CD4-positive, alpha-beta T cell treated with Interleukin-6 for 4 hours (primary cell): Measurements from ENCODE around the gene P2RY14.
A peak's percentile ranks its signal among the peaks of the same experiment; 100 is the strongest.

Experiments
- DNase-seq: peaks from one replicate; pipeline ENCODE4 v3.0.0-alpha.2; 2020; ENCODE audit warnings: mixed read lengths

The P2RY14 gene

DNA sequence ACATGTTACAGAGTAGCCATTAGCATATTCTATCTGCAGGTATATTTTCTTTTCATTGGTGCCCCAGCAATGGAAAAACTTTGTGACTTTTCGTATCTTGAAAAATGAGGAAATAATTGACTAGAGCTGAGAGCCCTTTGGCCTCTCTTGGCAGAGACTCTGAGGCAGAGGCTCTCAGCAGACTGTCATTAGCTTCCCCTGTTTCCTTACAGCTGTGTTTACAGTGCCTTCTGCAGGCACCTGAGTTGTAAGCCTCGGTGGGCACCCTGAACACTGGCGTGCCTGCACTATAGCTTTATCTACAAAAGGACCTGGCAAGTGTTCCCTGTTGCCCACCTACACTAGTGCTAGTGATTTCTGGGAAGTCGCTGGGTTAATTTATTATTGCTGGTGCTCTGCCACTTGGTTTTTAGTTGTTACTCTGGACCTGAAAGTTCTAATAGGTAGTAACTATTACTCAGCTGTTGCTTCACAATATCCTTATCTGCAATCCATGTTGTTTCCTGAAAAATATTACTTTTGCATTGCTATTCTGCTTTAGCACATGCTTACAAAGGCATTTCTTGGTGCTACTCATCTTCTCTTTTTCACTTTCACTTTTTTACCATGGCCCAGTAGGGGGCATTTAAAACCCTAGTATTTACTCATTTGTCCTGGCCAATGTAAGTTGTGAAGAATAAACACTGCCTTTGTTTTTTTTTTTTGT lies 67.5 kb downstream of the P2RY14 start:
- DNase-seq: peak; percentile 32

GRCh38 chr3:151209654-151210053 lies 68.7 kb downstream of the P2RY14 start:
- DNase-seq: no peak

- no peak for DNase-seq
These were observed 72.1 kb downstream of the P2RY14 start for GRCh38 chr3:151206201-151206600.

GRCh38 chr3:151205482-151205881 lies 72.9 kb downstream of the P2RY14 start:
- no peak for DNase-seq

DNA sequence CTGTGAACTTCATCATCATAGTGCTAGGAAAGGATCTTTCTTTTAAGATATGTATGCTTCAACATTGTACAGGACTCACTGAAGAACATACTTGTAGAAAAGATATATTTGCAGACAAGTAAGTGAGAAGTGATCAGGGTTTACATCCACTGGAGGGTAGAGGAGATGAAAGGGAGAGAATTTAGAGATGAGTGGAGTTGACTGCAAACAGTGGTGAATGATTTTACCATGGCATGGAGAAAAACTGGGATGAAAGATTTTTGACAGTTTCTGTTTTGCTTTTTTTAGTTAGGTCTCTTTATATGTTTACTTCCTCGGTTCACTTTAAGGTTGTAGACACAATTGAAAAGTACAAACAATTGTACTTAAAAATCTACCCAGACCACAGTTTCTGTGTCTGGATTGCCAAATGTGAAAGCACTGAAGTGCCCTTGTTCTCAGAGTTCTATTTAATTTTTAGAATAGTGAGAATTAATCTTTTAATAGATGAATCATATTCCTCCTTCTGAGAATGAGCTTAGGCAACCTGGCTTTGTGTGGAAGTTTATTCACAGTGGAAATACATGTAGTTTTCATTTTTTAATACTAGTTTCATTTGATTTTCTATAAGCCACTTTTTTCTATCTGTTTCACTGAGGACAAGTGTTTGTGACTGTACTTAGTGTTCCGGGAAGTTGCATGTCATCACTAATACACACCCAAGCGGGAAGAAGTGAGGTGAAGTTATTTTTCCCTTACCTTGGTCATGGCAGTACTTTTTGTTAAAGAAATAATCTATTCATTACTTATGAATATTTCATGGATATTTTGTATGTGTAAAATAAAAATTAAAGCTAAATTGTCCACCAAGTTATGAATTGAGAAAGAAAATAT lies 73.6 kb downstream of the P2RY14 start:
- peak; percentile 24 for DNase-seq

DNA sequence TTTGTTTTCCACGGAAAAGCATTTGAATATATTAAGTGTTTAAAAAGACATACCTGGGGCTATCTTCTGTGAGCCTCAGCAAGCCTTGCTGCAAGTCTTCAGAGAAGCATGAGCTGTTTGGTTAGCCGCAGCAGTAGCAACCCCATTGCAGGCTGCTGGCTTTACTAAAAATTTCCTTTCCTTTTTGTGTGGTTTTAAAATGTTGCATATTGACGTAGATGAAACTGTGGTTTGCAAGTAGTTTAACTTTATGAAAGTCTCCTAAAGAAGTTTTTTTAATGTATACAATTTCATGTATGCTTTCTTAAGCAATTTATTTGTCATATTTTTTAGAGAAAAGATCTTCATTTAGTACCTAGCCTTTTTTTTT lies 75.3 kb downstream of the P2RY14 start, which contains the start of gene GPR171:
GPR171 (minus strand) TSS at position 166 of the 370 bp plus-strand sequence. CDS start 3,830 bp downstream, outside the sequence.
- DNase-seq: peak; percentile 72

GRCh38 chr3:151201051-151201730 lies 77.2 kb downstream of the P2RY14 start:
- no peak for DNase-seq

DNA sequence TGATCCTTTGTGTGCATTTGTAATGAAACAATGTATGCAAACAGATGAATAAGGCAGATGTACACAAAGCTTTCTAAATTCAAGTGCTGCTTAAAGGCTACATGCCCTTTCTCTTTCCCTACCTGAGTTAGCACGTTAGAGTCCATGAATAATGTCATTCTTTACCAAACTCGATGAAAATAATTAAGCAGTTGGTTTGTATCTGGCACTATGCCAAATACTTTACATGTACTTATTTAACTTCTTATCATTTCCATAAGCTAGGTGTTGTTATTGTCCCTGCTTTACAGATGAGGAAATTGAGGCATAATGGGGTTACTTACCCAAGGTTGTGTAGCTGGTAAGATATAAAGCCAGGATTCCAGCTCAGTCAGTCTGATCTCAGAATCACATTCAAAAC lies 77.8 kb downstream of the P2RY14 start:
- no peak for DNase-seq

DNA sequence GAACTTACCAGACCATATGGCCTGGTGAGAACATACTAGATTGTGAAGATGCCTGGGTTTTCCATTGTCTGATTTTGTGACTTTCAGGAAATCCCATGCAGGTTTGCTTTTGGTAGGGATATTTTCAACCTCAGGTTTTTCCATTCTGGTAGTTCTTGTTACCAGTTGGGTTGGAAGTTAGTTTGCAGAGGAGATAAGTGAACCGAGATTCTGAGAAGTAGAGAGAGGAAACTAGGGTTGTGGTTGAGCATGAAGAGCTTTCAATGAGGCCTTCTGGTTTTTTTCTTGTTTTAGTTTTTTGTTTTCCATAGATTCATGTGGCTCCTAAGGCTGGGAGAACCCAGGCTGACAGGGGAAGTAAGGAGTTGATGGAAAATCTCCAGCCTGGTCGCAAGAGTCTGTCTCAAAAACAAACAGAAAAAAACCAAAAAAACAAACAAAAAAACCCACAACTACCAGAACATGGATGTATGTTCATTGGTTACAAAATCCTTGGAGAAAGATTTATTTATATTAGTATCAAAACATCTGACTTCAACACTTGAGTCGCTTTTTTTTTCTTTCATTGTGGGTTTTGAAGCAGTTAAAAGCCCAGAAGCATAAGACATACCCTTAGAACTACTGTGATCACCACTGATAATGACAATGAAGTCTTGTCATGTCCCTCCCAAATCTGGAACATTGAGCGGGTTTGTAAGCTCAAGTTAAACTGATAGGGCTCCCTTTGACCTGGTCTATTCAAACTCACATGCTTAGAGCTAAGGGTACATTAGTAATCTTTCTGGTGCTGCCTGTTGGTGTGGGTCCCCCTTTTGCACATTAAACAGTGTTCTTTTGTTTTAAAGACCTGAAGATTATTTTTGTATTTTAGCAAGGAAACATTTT lies 78.5 kb downstream of the P2RY14 start:
- no peak for DNase-seq

DNA sequence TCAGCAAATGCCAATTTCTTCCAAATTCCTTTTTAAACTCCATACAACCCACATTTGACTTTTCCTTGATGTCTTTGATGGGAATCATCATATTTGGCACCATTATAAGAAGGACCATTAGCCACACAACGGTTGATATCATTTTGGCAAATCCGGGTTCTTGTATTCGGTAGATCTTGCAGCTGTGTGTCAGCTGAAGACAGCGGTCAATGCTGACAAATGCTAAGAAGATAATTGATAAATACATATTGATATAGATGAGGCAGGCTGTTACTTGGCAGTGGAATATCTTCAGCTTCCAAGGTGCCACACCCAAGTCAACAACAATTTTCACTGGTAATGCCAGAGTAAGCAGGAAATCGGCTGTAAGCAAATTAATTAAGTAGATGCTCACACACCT lies 79.5 kb downstream of the P2RY14 start:
- DNase-seq: no peak

DNA sequence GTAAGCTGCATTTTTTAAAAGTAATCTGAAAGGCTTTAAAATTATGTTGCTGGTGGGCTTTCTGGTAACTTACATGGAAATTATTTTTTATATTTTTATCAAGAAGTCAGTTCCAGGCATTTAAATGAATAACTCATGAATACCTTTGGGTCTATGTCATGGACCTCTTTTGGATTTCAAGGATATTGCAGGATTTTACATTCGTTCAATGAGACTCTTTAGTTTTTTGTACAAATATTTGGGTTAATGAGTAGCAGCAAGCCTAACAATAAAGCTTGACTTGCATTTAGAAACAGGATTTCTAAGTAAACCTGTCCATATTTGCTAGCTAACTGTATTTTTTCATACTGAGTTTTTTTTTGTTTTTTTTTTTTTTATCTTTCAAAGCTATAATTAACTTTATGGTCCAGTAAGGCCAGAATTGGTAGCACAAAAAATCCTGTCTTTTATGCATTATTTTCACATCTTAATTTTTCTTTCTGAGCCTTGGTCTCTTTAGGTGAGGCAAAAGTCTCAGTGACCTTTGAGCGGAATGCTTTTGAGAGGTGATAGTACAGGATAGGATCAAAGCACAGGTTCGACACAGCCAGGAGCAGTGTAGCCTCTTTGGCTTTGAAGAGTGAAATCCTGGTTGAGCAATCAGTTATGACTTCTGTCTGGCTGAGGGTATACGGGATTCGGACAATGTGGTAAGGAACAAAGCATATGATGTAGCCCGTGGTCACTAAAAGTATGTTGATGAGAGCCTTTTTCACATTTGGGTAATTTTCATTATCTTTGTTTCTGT lies 80.2 kb downstream of the P2RY14 start:
- DNase-seq: no peak

- DNase-seq: no peak
These were observed 81.1 kb downstream of the P2RY14 start for GRCh38 chr3:151197228-151197627.

DNA sequence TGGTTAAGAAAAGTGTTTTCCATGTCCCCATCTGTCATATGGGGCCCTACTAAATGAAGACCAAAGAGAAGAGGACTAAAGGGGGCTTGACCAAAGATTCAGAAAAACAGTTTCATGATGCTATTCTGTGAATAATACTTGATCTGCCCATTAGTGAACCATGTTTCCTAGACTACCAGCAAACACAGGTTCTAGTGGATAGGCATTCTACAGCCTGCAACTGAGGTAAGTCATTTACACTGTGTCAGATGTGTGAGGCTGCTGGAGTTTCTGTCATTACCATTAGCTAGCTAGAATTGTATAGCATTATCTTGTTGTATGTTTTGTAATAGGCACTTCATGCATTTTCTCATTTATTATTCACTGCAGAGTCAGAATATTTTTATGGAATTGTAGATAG lies 81.9 kb downstream of the P2RY14 start:
- DNase-seq: no peak

GRCh38 chr3:151195826-151196225 lies 82.5 kb downstream of the P2RY14 start:
- DNase-seq: no peak

GRCh38 chr3:151192545-151192944 lies 85.8 kb downstream of the P2RY14 start:
- no peak for DNase-seq

GRCh38 chr3:151191095-151191494 lies 87.2 kb downstream of the P2RY14 start:
- DNase-seq: no peak

DNA sequence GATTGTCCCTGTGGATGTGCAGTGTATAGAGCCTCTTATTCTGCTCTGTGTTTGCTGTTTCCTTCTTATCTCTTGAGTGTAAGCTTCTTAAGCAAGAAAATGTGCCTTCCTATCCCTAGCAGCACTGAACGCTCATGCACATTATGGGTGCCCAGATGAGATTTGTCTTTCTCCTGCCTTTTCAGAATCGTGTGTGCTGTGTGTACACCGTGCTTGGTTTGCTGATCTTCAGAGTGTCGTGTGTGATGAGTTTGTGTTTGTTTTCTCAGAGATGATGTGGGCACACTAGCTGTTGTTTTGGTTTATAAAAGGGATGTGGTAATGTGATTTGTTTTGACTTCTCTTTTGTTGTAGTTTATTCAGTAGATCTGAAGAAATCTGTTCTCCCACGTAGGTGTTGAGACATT lies 95.1 kb downstream of the P2RY14 start:
- peak; percentile 25 for DNase-seq

DNA sequence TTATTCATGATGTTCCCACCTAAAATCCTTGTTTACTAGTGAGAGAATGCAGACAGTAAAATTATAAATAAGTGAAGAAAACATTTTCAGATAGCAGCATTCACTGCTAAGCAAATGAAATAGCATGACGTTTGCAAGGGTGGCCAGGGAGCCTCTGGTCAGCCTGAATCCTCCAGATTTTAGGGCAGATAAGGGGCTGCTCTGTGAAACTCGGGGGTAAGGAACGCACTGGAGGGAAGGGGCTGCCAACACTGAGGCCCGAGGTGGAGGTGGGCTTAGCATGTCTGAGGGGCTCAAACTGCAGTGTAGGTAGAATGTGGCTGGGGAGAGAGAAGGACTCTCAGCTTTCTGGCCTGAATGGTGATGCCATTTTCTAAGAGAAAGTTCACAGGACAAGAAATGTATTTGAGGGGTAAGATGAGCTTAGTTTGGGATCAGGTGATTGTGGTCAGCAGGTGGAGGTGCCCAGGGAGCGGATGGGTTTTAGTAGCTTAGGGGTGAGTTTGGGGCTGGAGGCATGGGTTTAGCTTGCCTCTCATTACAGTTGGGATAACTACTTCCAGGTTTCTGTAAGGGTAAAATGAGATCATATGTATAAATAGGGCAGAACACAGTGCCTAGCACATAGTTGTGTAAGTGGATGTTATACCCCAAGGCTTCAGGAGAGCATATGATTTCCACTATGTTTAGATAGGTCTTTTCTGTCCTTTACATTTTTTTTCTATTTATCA lies 95.8 kb downstream of the P2RY14 start:
- DNase-seq: no peak

- no peak for DNase-seq
These were observed 100.0 kb downstream of the P2RY14 start for GRCh38 chr3:151178208-151178845.

- DNase-seq: no peak
These were observed 102.4 kb downstream of the P2RY14 start for GRCh38 chr3:151175952-151176351.
